GM19025 (cell line): ENCODE results near the gene ZKSCAN3.
"Not testable (repeated sequence)": the region's sequence is repeated elsewhere in the genome, so short reads cannot be mapped to it uniquely, and the experiment has no call there.

Source experiments
- ATAC-seq: cut with Tn5 transposase; IDR thresholded peaks from one replicate; pipeline ENCODE4 v1.9.1; 2021; ENCODE audit warnings: mild to moderate bottlenecking, low read depth, moderate library complexity; ENCODE audit not compliant: unreplicated experiment

ZKSCAN3 gene

DNA sequence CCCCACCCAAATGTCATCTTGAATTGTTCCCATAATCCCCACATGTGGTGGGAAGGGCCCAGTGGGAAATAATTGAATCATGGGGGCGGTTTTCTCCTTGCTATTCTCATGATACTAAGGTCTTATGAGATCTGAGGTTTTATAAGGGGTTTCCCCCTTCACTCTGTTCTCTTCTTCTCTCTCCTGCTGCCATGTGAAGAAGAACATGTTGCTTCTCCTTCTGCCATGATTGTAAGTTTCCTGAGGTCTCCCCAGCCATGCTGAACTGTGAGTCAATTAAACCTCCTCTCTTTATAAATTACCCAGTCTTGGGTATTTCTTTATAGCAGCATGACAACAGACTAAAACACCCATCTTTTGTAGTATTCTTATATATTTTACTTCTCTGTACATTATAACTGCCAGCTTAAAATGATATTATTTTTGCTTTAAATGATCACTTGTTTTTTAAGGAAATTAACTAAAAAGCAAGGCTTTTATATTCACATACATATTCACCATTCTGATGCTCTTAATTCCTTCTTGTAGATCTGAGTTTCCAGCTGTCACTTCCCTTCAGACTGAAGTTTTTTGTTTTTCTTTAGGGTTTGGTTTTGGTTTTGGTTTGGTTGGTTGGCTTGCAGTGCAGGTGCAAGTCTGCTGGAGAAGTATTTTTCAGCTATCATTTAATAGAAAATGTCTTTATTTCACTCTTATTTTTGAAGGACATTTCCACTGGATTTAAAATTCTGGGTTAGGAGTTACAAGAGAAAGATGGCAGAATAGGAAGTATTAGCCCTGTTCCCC is 9.2 kb upstream of the ZKSCAN3 start:
- no peak for ATAC-seq

DNA sequence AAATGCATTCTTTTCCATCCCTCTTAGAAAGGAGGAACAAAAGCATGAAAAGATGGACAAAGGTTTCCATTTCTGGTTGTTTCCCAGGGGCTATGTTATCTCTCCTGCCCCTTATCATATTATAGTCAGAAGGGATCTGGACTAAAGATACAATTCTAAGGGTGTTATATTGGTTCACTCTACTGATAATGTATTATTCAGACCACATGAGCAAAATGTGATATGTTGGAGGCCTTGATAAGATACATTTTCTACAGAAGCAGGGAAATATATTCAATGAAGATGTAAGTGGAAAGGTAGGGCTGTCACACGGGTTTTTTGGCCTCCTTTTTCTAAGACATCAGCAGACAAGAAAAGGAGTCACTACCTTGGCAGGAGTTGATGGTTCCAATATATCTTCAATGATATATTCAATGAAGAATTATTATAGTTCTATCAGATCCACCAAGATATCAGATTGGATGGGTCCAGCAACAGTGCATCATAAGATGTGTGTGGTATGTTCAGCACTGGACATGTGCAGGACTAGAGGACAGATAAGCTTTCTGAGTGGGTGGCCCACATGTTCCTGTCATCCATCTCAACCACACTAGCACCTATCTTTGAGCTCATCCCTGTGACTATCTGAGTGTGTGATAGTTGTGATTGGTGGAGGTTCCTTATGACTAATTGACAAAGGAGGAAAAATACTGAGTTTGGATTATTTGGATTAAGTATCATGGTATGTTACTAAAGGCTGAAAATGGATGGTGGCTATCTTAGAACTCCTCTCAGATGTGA is 5.7 kb upstream of the ZKSCAN3 start:
- no peak for ATAC-seq

DNA sequence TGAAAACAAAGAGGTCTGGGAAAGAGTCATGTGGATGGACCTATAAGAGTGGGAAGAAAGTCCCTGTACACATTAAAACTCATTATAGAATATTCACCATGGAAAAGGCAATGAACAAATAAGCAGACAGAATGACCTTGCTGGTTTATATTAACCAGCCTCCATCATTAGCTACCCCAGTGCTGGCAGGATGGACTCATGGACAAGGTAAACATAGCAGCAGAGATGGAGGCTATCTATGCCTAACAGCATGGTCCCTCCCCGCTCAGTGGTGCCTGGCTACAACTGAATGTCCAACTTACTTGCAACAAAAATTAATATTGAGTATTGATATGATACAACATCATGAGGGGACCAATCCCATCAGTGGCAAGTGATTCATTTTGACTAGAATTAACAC is 4.5 kb upstream of the ZKSCAN3 start:
- no peak for ATAC-seq

DNA sequence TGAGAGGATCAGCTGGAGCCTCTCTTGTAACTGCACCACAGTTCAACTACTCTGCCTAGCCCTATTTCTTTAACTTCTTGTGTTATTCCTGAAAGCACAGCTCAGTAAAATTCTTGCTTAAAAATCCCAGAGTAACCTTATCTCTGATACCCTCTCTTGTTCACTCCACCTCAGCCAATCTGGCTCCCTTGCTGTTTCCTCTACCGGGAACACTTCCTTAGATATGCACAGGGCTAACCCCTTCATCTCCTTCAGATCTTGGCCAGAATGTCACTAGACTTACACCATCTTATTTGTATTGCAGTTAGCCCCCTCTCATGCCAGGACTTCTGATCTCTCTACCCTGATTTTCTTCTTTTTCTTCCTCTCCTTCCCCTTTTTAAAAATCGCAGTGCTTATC is 2.6 kb upstream of the ZKSCAN3 start:
- no peak for ATAC-seq

DNA sequence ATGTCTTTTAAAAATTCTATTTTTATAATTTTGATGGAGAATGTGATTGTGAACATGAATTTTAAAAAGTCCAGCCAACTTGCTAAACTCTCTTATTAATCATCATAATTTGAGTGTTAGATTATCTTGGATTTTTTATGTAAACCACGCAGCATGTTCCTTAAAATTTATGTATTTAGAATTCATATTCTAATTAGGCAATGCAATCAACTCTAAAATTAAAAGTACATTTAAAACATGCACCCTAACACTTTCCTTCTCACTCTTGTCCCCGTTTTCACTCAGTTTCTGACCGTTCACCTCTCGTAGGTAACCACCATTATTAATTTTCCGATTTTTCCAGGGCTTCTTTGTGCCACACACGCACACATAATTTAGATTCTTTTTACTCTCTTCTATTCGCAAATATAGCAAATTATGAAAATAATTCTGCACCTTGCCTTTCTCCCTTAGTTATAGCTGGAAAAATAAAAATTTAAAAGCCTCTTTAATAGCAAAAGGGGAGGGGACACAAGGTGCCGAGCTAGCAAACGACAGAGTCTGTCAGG is 329 bp upstream of the ZKSCAN3 start:
- ATAC-seq, result no peak

DNA sequence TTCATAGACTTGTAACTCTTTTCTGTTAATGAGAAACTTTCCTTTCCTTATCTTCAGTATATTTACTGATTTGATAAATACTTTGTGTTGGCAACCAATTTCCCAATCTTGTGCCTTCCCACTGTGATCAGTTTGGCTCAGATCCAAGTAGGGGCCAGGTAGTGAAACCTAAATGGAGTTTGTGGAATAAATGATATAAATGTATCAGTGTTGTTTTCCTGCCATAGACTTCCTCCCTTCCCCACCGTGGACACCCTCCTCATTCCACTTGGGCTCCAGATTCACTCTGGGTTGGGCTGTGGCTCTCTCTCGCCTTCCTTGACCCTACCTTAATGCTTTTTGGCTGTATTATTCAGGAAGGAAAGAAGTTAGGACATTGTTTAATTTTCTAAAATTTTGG is 1.3 kb downstream of the ZKSCAN3 start:
- ATAC-seq, result no peak

DNA sequence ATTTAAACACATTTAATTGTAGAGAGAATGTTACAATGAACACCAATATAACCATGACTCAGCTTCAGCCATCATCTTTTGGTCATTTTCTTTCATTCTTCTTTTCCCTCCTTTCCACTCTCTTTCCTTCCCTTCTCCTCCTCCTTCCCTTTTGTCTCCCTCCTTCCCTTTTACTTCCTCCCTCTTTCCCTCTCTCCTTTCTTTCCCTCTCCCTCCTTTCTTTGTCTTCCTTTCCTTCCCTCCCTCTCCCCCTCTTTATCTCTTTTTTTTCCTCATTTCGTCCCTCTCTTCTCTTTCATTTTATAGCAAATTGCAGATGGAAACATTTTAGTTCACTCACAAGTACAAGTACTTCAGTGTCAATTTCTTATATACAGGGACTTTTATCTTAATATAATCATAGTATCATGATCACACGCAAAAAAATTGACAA is 1.8 kb downstream of the ZKSCAN3 start:
- ATAC-seq, result no peak

DNA sequence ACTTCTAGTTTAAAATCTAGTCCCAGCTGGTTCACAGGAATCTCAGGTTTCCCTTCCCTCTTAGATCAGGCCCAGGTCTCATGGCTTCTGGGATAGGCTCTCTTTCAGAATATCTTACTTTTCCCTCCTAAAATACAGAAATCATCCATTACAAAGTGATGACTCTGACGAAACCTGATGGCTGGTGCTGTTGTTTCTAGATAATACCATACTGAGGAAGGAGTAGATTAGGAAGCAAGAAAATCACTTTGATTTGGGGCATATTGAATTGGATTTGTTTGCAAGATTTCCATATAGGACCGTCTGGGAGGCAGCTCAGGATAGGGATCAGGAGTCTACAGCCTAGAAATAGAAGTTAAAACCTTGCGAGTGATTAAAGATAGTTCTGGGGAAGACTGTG is 3.6 kb downstream of the ZKSCAN3 start:
- no peak for ATAC-seq

DNA sequence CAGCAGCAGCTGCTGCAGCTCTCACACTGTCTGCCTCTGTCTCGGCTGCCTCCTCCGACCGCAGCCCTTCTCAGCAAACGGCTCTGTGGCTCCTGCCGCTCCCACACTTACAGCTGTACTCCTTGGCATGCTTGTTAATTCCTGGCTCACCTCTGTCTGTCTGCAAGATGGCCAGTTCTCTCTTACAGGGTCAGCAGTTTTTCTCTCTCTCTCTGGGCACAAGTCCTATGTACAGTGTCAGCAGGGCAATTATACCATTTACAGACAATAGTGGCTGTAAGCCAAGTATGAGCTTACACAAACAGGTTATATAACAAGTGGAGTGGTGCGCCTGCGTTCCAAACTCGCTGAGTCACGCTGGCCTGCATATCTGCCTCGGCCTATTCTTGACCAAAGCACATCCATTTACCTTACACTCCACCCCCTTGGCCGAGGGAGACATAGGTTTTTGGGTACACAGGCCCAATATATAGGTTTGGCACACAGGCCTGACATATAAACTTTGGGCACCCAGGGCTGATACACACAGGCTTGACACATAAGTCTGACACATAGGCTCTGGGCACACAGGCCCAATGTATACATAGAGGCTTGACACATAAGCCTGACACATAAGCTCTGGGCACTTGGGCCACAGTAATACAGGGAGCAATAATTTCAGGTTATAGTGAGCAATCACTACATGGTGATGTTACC is 4.4 kb downstream of the ZKSCAN3 start:
- ATAC-seq, result no peak

DNA sequence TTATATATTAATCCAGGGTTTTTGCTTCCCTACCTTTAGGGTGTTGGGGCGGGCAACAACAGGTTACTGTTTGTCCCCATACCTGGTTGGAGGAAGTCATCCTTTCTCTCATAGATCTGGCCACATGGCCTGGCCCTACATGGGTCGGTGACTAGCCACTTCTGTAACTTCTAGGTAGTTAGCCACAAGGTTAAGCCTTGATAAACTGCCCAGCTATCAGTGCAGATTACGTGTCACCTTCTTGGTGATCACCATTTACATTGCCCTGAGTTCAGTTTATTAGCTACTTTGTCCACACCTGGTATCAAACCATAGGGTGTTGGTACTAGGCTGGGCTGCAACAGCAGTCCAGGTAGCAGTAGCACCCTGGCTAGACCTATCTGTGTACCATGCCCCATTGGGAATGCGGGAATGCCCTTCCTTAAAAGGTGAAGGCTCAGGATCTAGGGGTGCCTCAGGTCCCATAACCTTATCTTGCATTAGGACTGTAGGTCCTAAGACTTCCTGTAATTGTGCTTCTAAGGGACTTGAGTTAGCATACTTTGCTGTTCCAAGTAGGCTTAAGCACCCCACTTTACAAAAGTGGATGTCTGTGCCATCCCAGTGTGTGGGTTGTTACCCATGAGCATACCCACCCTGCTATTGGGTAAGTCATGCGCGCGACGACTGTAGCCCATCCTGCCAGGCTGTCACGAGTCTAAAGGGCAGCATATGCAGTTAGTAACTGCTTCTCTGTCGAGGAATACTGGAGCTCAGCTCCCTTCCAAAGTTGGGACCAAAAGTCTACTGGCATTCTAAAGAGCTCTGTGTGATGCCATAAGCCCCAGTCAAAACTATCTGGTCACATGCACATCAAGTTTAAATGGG is 5.2 kb downstream of the ZKSCAN3 start:
- ATAC-seq, result no peak

DNA sequence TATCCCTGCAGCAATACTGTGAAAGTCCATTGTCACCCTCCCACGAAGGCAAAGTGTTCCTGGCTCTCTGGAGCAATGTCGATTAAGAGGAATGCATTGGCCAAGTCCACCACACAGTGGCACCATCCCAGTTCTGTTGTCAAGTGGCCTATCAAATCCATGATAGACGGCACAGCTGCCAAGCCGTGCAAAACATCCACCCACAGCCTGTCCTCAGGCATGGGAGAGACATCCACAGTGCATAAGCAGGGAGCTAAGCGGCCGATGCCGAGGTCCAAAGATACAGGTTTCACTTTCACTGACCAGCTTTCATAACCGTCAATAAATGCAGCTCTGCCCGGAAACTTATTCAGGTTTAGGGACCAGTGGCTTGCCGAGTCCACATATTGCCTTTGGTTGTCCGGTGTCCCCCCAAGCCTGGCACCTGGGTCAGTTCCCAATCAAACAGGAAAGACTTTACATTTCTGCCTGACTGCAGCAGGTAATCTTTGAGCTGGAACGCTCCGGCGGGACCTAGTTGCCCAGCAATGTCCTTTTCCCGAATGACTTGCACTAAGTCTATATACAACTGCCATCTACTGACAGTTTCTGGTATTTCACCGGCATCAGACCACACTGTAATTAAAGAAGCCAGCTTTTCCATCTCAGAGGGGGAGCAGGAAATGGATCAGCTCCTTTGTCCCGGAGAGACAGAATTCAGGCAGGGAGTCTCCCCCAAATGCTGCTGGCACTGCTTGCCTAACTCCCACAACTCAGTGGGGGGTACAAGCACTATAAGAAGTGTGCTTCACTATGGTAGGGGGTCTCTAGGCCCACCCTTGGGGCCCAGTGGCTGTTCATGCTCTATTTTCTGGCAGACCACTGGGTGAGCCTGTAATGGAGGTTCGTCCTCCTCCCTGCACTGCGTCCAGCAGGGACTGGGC is 6.3 kb downstream of the ZKSCAN3 start:
- ATAC-seq, result peak; percentile 63

DNA sequence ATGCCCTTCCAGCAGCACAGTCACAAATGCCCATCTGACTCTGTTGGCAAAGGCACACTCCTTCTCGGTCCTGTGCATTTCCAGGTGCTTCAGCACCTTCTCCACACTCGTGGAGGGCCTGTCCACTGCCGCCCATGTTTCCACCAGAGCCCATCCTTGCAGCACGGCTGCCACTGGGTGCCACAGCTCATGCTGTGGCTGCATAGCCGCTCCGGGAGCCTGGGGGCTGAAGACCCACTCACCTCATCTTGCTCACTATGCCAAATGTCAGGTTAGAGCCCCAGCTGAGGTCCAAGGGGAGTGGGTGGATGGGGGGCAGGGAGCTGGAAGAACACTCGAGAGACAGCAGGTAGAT is 6.9 kb downstream of the ZKSCAN3 start:
- no peak for ATAC-seq

DNA sequence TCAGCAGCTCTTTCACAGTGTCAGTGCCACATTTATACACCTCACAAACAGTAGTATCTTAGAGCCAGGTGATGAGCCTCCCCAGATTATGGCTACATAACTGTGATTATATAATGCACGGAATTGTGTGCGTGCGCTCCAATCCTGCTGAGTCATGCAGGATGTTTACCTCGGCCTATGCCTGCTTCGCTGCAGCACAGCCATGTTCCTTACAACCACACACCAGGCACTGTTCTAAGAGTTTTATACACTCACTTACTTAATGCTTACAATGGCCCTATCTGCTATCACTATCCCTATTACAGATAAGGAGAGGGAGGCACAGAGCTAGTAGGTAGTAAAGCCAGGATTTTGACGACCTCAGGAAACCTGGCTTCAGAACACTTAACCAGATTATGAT is 7.3 kb downstream of the ZKSCAN3 start:
- ATAC-seq, result no peak

DNA sequence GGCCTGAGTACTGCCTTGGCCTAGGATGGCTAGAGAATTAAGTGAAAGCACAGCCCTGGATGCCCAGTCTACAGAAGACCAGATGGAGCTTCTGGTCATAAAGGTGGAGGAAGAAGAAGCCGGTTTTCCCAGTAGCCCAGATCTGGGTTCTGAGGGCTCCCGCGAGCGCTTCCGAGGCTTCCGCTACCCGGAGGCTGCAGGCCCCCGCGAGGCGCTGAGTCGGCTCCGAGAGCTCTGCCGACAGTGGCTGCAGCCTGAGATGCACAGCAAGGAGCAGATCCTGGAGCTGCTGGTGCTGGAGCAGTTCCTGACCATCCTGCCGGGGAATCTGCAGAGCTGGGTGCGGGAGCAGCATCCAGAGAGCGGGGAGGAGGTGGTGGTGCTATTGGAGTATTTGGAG is 9.8 kb downstream of the ZKSCAN3 start:
- ATAC-seq, result not testable (repeated sequence)

DNA sequence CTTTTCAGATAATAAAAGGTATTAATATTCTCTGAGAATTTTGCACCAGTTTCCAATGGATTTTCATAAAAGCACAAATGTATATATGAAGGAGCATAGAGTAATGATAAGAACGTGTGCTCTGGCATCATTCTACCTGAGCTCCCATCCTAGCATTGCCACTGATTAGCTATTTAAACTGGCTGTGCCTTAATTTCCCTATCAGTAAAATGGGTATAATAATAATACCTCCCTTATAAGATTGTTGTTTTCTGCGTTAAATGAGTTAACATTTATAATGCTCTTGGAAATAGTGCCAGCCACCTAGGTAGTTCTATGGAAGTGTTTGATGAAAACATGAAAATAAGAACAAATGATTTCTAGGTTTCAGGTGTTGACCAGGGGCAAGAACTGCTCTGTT is 11.2 kb downstream of the ZKSCAN3 start:
- ATAC-seq, result no peak

DNA sequence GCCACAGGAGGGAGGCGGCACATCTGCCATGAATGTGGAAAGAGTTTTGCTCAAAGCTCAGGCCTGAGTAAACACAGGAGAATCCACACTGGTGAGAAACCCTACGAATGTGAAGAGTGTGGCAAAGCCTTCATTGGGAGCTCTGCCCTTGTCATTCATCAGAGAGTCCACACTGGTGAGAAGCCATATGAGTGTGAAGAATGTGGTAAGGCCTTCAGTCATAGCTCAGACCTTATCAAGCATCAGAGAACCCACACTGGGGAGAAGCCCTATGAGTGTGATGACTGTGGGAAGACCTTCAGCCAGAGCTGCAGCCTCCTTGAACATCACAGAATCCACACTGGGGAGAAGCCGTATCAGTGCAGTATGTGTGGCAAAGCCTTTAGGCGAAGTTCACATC is 15.8 kb downstream of the ZKSCAN3 start:
- ATAC-seq, result not testable (repeated sequence)

DNA sequence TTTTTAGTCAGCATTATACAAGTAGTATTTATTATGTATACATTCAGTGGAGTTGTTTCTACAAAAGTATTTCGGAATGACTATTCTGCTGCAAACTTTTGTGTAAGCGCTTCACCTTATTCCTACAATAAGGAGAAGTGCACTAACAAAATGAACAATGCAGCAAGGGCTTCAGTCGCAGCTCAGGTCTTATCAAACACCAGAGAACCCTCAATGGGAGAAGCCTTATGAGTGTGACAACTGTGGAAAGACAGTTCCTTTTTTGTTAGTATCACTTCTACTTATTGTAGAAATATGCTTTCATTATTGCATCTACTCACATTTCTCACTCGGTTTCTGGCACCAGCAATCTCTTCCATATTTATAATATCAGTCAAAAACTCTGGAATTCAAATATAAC is 18.8 kb downstream of the ZKSCAN3 start:
- no peak for ATAC-seq

DNA sequence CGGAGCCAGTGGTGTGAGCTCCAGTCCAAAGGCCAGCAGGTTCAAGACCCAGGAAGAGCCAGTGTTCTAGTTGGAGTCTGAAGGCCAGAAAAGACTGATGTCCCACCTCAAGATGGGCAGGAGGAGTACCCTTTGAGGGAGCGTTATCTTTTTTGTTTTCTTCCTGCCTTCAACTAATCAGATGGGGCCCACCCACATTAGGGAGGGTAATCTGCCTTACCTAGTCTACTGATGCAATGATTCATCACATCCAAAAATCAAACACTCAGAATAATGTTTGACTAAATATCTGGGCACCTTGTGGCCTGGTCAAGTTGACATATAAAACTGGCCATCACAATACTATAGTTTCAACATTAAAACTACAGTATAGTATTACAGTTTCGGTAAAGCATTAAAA is 19.7 kb downstream of the ZKSCAN3 start:
- no peak for ATAC-seq

DNA sequence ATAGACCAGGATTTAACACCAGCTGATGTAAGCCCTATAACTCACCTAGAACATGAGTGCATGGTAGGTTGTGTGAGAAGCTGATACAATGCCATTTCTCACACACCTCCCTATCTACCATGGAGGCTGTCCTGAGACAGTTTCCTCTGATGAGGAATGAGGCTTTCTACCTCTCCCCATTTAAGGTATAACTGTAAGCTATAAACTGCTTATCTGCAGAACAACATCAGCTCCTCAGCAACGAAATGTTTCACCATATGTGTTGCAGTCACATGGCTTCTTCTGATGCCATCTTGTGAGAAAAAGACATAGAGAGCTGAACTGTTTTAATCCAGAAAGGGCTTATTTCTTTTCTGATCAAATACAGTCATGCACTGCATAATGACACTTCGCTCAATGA is 20.7 kb downstream of the ZKSCAN3 start:
- ATAC-seq, result no peak
